Stimulated activated CD4-positive, alpha-beta T cell treated with anti-CD3 and anti-CD28 coated beads, Interleukin-1b, Interleukin-23, amount 100 ng/mL, for 1 hour (primary cell): ENCODE measurements around the gene NLRP5.
"Not testable (repeated sequence)": the region's sequence is repeated elsewhere in the genome, so short reads cannot be mapped to it uniquely, and the experiment has no call there.

Source experiments
- DNase-seq, 2 donors: peaks; one replicate each; pipeline ENCODE4 v3.0.0-alpha.2; 2020; ENCODE audit warnings: low read depth in 2 of 2

The NLRP5 gene

DNA sequence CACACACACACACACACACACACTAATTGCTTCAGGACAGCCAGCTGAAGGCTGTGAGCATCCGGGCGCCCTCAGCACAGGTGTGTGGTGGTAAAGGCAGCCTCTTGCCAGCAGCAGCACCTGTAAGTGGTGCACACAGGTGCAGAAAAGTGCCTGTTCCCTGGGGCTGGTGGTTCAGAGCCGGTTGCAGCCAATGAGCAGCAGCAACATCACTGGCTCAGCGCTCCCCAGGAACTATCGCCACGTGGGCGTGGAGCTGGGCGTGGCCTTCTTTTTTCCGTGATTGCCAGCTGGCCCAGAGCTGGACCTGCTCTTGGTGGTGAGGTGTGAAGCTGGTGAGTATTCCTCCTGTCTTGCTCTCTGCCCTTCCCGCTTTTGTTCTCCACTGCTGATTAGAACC is at the start of gene NLRP5:
Gene NLRP5, plus strand, starts transcription at position 289 of the 400 bp plus-strand sequence.
- no peak for DNase-seq

DNA sequence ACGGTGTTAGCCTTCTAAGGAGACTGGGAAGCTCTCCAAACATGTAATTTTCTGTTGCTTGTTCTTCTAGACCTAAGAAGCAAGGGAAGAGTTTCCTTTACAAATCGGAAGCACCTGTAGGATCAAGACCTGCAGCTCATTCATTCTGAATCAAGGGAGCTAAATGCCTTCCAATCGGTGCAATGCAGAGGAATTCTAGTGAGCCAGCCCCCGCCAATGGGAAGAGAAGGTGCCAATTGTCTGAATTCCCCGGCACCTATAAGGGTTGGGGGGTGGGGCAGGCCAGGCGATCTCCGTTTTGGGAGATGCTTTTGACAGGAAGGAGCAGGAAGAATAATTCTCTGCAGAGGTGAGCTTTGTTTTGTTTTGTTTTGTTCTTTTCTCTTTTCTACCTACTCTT is 47.4 kb upstream of the NLRP5 start:
- no peak for DNase-seq

DNA sequence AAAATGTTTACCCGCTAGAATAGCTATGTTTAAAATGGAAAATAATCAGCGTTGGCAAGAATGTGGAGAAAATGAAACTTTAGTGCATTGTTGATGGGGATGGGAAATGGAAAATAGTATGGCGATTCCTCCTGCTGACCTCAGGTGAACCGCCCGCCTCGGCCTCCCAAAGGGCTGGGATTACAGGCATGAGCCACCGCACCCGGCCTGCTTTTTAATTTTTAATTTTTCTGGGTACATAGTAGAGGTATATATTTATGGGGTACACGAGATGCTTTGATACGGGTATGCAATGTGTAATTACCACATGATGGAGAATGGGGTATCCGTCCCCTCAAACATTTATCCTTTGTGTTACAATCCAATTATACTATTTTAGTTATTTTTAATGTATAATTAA is 46.3 kb upstream of the NLRP5 start:
- no peak for DNase-seq

DNA sequence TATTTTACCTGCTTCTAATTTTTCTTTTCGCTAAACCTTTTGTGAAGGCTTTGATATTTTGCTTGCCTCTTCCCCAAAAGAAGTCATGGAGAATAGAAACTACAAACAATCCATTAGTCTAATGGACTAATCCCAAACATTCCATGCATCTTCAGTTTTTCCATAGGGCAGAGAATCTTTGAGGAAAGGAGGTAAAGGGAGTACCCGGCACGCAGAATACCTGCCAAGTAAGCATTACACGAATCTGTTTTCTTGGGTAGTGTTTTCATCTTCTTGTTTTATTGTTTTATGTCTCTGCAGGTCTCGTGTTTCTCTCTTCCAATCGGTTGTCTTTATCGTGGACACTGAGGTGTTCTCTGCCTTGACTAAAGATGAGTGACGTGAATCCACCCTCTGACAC is 39.0 kb upstream of the NLRP5 start, which contains the start of gene NLRP8:
Gene NLRP8, plus strand, starts transcription at position 301 of the 400 bp plus-strand sequence.
- DNase-seq = no peak

DNA sequence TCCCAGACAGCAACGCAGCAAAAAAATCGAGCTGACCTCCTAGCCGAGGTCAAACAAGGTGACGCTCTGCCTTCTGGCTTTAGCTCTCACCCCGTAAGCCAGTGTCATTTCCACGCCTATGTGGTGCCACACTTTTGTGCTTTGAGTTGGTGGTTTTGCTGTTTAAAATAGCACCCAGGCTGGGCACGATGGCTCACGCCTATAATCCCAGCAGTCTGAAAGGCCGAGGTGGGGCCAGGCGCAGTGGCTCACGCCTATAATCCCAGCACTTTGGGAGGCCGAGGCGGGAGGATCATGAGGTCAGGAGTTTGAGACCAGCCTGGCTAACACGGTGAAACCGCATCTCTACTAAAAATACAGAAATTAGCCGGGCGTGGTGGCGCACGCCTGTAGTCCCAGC is 36.0 kb upstream of the NLRP5 start:
- not testable (repeated sequence) for DNase-seq

DNA sequence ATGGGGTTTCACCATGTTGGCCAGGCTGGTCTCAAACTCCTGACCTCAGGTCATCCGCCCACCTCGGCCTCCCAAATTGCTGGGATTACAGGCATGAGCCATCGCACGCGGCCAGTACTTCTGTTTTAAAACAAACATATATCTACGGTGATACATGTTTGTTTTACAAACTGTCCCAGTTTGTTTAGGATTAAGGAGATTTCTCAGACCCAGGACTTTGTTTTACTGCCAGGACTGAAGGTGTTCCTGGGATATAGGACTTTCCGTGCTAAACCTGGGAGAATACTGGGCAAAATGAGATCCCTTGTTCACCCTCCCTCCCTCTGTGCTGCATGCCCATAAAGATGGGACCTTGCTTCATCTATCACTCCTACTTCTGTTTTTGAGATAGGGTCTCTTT is 30.1 kb upstream of the NLRP5 start:
- no peak for DNase-seq

DNA sequence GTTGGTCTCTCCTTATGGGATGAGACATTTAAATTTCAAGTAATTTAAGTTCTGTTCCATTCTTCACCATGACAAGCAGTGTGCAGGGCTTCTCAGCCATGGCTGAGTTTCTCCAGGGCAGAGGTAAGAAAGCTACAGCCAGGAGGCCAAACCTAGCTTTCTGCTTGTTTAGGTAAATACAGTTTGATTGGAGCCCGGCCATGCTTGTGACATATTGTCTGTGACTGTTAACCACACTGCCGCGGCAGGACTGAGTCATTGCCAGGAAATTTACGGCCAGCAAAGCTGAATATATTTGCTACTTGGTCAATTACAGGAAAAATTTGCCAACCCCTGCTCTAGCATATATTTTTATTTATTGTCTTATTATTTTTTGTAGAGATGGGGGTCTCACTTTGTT is 28.2 kb upstream of the NLRP5 start:
- DNase-seq = no peak

DNA sequence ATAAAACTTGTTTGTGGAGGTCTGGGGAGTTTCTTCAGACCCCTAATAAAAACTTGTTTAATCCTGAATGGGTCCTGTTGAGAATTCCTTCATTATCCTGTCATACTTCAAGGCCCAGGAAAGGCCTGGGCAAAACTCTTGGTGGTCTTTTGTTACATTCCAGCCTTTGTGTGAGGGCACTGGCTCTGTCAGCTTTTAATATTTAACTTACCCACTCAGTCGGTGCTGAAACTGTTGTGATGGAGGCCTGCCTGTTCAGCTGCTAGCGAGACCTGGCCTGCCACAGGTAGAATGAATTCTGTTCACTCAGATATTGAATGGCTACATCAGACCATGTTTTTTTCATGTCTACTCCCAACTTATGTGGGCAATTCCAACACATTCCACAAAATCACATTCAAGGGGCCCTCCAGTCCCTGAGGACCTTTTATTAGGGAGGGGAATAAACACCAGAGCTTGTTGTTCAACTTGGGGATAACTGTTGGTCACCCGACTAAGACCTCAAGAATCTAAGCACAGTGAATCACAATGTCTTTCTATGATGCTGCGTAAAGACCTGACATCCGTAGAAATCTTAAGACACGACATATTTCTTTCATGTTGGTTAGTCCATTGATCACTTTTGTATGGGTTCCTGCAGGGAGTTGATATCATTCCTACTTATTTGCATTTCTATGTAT is 26.4 kb upstream of the NLRP5 start:
- no peak for DNase-seq

DNA sequence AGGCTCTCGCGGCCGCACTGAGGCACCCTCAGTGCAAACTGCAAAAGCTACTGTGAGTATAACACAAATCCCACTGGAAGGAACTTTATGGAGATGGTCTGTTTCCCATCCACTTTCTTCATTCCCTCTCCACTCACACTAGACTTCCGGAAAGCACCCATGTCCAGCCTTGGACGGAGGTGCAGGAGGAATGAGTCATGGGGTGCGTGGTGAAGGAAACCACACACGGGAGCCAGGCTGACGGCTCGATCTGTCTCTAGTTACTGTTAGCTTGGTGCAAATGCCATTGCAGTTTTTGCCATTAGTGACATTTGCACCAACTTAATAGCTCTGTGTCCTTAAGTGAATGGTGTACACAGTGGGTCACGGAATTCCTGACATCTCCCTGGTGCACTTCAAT is 24.4 kb upstream of the NLRP5 start:
- no peak for DNase-seq

DNA sequence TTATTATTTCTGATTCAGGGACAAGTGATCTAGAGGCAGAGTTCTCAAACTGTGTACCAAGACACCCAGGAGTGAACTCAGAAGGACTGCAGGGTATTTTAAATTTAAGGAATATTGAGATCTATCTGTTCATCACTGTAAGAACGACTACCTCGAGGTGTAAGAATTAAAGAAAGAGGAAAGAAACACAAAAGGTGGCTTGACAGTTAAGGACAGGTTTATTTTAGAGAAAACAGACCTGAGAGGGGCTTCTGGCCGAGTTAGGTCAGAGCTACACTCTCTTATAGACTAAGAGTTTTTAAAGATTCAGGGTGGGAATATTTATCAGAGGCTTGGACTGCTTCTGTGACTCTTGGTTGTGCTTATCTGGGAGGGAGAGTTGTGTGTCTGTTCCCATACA is 12.6 kb upstream of the NLRP5 start:
- no peak for DNase-seq

DNA sequence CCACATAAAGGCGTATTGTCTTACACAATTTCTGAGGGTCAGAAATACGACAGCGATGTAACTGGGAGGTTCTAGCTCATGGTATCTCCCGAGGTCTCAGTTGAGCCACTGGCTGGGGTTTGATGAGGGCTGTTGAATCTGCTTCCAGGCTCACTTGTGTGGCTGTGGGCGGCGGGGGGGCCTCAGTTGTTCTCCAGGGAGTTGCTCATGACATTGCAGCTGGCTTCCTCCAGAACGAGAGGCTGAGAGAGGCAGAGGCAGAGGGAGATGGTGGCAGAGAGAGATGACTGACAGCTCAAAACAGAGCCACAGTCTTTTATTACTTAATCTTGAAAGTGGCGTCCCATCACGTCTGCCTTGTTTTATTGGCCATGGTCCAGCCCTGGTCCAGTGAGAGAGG is 6.2 kb upstream of the NLRP5 start:
- no peak for DNase-seq

DNA sequence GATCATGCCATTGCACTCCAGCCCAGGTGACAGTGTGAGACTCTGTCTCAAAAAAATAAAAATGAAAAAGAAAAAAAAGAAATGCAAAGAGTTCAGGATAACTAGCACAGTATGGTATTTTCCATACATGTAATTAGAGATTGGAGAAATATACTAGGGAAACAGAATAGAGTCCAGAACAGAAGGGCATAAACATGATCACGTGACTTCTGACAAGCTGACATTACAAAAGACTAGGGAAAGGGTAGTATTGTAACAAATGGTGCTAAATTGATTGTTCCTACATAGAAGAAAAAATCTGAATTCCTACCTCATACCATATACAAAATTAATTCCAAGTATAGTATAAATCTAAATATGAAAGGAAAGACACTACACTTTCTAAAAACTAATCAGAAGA is 1.3 kb upstream of the NLRP5 start:
- DNase-seq = no peak

DNA sequence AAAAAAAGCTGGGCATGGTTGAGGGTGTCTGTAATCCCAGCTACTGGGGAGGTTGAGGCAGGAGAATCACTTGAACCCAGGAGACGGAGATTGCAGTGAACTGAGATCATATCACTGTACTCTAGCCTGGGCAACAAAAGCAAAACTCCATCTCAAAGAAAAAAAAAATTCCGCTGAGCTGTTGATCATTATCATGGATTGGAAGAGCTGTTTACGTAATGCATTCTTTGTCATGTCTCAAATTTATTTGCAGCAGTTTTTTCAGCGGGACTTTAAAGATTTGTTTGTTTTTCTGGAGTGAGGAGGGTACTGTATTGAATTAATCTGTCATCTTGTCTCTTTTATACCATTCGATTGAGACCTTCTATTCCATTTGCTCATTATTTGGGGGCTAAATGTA is 4.3 kb downstream of the NLRP5 start:
- DNase-seq = no peak

DNA sequence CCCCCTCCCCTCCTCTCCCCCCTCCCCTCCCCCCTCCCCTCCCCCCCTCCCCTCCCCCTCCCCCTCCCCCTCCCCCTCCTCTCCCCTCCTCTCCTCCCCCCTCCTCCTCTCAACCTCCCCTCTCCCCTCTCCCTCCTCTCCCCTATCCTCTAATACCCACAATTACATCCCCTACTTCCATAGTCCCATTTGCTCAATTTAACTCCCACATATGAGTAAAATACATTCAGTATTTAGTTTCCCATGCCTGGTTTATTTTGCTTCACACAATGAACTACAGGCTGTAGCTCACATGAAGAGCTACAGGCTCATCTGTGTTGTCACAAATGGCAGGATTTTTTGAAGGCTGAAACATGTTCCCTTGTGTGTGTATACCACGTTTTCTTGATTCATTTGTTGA is 6.9 kb downstream of the NLRP5 start:
- no peak for DNase-seq

DNA sequence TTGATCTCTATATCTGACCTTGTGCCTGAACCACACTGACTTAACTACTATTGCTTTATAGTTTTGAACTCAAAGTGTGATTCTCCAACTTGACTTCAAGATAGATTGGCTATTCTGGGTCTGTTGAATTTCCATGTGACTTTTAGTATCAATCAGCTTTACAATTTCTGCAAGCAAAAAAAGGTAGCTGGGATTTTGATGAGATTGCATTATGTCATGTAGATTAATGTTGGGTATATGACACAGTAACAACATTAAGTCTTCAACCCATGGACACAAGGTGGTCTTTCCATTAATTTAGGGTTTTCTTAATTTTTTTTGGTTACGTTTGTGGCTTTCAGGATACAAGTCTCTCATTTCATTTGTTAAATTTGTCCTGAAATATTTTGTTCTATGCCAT is 28.2 kb downstream of the NLRP5 start:
- no peak for DNase-seq

DNA sequence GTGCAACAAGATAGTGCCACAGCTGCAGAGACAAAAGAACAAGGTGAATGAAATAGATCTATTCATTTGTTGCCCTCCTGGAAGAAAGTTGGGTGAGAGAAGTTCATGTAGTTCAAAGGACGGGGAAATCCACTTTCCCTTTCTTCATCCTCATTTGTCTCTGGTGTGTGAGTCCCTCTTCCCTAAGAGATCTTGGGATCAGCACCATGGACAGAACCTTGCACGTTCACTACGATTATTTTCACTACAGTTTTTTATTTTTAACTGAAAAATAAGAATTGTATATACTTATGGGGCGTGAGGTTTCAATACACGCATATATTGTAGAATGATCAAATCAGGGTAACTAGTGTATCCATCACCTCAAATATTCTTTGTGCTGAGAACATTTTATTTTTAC is 29.2 kb downstream of the NLRP5 start:
- DNase-seq = no peak

DNA sequence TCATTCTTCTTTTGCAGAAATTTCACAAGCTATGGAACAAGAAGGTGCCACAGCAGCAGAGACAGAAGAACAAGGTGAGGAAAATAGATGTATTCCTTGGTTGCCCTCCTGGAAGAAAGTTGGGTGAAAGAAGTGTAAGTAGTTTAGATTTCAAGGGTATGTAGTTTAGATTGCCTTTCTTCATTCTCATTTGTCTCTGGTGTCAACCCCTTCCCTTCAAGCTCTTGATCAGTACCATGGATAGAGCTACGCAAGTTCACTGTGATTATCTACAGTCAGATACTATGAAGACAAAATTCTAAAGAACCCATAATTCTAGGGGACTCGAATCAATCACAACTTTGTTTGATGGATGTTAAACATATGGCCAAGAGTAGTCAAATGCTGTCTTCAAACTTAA is 32.8 kb downstream of the NLRP5 start:
- DNase-seq = not testable (repeated sequence)

DNA sequence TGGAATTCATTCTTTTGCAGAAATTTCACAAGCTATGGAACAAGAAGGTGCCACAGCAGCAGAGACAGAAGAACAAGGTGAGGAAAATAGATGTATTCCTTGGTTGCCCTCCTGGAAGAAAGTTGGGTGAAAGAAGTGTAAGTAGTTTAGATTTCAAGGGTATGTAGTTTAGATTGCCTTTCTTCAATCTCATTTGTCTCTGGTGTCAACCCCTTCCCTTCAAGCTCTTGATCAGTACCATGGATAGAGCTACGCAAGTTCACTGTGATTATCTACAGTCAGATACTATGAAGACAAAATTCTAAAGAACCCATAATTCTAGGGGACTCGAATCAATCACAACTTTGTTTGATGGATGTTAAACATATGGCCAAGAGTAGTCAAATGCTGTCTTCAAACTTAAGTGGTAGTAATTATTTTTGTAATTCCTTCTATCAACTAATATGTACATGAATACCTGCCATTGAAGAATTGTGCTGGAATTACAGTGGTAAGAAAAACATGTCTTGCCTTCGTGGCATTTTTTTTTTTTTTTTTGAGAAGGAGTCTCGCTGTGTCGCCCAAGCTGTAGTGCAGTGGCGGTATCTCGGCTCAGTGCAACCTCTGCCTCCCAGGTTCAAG is 33.9 kb downstream of the NLRP5 start:
- DNase-seq = not testable (repeated sequence)

DNA sequence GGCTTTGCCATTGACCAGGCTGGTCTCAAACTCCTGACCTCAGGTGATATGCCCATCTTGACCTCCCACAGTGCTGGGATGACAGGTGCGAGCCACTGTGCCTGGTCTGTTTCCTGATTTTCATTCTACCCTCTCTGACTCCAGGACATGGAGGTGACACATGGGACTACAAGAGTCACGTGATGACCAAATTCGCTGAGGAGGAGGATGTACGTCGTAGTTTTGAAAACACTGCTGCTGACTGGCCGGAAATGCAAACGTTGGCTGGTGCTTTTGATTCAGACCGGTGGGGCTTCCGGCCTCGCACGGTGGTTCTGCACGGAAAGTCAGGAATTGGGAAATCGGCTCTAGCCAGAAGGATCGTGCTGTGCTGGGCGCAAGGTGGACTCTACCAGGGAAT is 40.2 kb downstream of the NLRP5 start:
- no peak for DNase-seq

DNA sequence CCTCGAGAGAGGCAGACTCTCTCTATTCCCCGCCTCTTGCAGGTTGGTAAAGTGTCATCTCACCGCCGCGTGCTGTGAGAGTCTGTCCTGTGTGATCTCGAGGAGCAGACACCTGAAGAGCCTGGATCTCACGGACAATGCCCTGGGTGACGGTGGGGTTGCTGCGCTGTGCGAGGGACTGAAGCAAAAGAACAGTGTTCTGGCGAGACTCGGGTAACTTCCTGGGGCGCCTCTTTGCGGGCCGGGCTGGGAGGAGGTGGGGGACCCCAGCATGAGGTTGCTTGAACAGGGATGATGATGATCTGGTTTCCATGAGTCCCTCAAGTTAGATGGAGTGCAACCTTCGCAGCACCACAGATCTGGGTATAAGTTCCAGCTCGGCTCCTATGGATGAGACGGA is 67.0 kb downstream of the NLRP5 start:
- DNase-seq = no peak

DNA sequence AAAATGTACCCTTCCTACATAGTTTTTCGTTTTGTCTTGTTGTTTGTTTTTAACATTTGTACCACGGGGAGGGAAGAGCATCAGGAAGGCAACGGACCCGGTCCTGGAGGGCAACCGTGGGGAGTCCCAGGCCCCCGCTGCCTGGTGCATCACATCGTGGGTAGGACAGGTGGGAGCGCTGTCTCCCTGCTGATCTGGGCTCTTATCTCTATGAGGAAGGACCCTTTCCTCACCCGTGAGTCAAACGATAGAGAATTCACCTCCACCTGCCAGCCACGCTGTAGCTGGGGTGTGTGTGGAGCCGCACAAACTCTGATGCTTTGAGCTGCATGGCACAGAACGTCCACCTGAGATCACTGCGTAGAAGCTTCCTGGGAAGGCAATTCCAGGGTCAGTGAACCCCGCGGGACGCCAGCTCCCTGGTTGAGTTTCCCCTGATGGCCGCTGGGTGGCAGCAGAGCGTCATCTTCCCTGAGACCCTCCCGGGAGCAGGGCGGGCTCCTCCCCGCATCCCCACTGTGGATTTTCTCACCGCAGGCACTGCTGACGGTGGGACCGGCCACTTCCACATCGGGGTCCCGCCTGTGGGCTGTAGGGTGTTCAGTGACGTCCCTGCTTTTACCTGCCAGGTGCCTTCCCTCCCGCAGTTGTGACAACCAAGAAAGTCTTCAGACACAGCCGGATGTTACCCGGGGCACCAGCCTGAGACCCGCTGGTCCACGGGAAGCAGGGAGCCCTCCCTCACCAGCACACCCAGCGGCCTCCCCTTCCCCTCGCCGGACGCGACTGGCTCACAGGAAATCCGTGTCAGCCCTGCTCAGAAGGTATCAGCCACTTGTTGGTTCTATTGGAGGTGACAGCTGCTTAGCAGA is 79.8 kb downstream of the NLRP5 start:
- DNase-seq = peak; percentile 29 to 35

DNA sequence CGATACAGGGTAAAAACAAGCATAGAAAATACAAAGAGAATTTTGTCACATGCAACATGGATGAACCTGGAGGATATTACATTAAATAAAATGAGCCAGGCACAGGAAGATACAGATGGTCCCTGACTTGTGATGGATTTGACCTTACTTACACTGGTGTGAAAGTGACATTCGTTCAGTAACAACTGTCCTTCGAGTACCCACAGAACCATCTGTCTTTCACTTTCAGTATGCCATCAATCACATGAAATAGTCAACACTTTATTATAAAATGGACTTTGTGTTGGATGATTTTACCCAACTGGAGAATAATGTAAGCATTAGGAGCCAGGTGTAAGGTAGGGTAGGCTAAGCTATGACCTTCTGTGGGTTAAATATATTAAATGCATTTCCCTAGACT is 83.1 kb downstream of the NLRP5 start:
- no peak for DNase-seq

DNA sequence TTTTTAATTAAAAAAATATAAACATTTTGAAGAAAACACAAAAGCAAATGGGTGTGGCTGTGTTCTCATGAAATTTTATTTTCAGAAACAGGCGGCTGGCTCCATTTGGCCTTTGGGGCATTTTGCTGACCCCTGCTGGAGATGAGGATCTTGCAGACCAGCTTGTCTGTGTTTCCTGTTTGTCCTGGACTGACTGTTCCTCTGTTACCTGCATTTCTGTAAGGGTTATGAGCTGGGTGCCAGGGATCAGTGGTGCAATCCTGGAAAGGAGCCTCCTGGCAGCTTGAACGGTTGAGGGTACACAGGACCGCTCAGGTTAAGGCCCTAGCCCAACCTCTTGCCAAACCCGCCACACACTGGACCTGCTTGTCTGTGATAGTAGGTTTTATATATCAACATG is 84.6 kb downstream of the NLRP5 start:
- no peak for DNase-seq
